ENCODE measurements around the gene SH3PXD2A. TPM values are rescaled to one million over a fixed set of nuclear protein-coding genes. Genes with fewer than 3 reads are reported as not detected.

Gene SH3PXD2A
- total and polyA plus RNA-seq, 2 experiments from 2014 or later, result 1.8 to 5.0 TPM

GRCh38 chr10:103618575-103619423 lies 236.6 kb downstream of the SH3PXD2A start (continued):
- TF ChIP-seq EZH2phosphoT487 (IDR thresholded peaks at IDR 0.05; ENCODE audit: unreplicated experiment), result no peak
- no peak for TF ChIP-seq ZNF331 (CRISPR knock-in tag; IDR thresholded peaks at IDR 0.05; ENCODE audit: low read depth)
- no peak for TF ChIP-seq POLR2AphosphoS5 (IDR thresholded peaks at IDR 0.05; ENCODE audit: low read depth)
- TF ChIP-seq ZNF114 (CRISPR knock-in tag; IDR thresholded peaks at IDR 0.05), result no peak
- no peak for TF ChIP-seq NANOG (IDR thresholded peaks at IDR 0.05; ENCODE audit: borderline replicate concordance)
- no peak for TF ChIP-seq CREB1 (CRISPR knock-in tag; IDR thresholded peaks at IDR 0.05; ENCODE audit: low read depth)
- no peak for TF ChIP-seq REST (IDR thresholded peaks at IDR 0.05; ENCODE audit: unreplicated experiment)
- TF ChIP-seq ETS1 (IDR thresholded peaks at IDR 0.05), result no peak

- H3K4me3 Mint-ChIP-seq, result no peak overlapping the region
- no peak for TF ChIP-seq ETS1 (IDR thresholded peaks at IDR 0.05)
- TF ChIP-seq REST (IDR thresholded peaks at IDR 0.05; ENCODE audit: unreplicated experiment), result no peak
- TF ChIP-seq STAT1 (IDR thresholded peaks at IDR 0.05; ENCODE audit: unreplicated experiment), result no peak
- no peak for TF ChIP-seq EZH2 (IDR thresholded peaks at IDR 0.05; ENCODE audit: low read depth, unreplicated experiment)
- no peaks in the 10 kb centered on the region for H3K27me3 ChIP-seq (ENCODE audit: insufficient read depth)
- H3K27ac ChIP-seq (ENCODE audit: low read depth), result no peak overlapping the region
- no peaks in the 10 kb centered on the region for H3K79me2 ChIP-seq (replicated peaks; ENCODE audit: insufficient read depth)
- DNase-seq (ENCODE audit: low spot score), result no peak
- no peak overlapping the region for H3K4me2 ChIP-seq
- no peaks in the 10 kb centered on the region for H3K4me1 ChIP-seq (ENCODE audit: insufficient read depth)
- no peaks in the 10 kb centered on the region for H3F3A ChIP-seq (replicated peaks; ENCODE audit: low read depth)
- no peaks in the 10 kb centered on the region; the same call in 2 of the 3 replicates for H3K9me3 Mint-ChIP-seq
- no peak overlapping the region for H2AFZ ChIP-seq
- peaks cover 13% of the 10 kb centered on the region for H3K4me1 Mint-ChIP-seq
- H4K20me1 ChIP-seq (replicated peaks; ENCODE audit: insufficient read depth), result no peaks in the 10 kb centered on the region
- H3K9me2 ChIP-seq (ENCODE audit: insufficient read depth), result no peaks in the 10 kb centered on the region
- no peak overlapping the region for H3K4me3 ChIP-seq
- H3K36me3 Mint-ChIP-seq (ENCODE audit: low read depth), result peaks cover 4% of the 10 kb centered on the region; the same call in 2 of the 3 replicates
- no peak for ATAC-seq
- H3K27me3 Mint-ChIP-seq (ENCODE audit: insufficient read depth, low read depth, poor library complexity), result peaks cover 8% of the 10 kb centered on the region
- no peak overlapping the region for H3K27ac Mint-ChIP-seq
- no peaks in the 10 kb centered on the region for H3K36me3 ChIP-seq (ENCODE audit: insufficient read depth)
Measured at GRCh38 chr10:103617602-103618385, 237.6 kb downstream of the SH3PXD2A start.
